Osteoblast (primary cell): Measurements from ENCODE around the gene NEK9. TPM values are rescaled to one million over a fixed set of nuclear protein-coding genes. Genes with fewer than 3 reads are reported as not detected.

Experiments used
- DNase-seq: peaks from one replicate; pipeline ENCODE4 v3.0.0; 2011; ENCODE audit warnings: low spot score, mixed read lengths; ENCODE audit not compliant: insufficient read length; ENCODE audit errors: missing footprints
- H2AFZ ChIP-seq: 2 replicates; pipeline ENCODE4 v1.6.0; 2011; ENCODE audit warnings: mild to moderate bottlenecking, low read length
- H3K27ac ChIP-seq: 2 replicates; pipeline ENCODE4 v1.5.1; 2011; ENCODE audit warnings: mild to moderate bottlenecking, low read depth, low read length, moderate library complexity
- H3K27me3 ChIP-seq: 2 replicates; pipeline ENCODE4 v1.6.0; 2012; ENCODE audit warnings: mild to moderate bottlenecking, control low read depth, inconsistent platforms, low read length, moderate library complexity; ENCODE audit not compliant: insufficient read depth
- H3K36me3 ChIP-seq: 2 replicates; pipeline ENCODE4 v1.5.1; 2011; ENCODE audit warnings: mild to moderate bottlenecking, low read length, control low read depth, moderate library complexity; ENCODE audit not compliant: insufficient read depth
- H3K4me1 ChIP-seq: 2 replicates; pipeline ENCODE4 v1.5.1; 2011; ENCODE audit warnings: mild to moderate bottlenecking, low read length, control low read depth, moderate library complexity; ENCODE audit not compliant: insufficient read depth
- H3K4me2 ChIP-seq: 2 replicates; pipeline ENCODE4 v1.6.0; 2011; ENCODE audit warnings: mild to moderate bottlenecking, low read length; ENCODE audit not compliant: insufficient read depth
- H3K4me3 ChIP-seq: fragments of 200-600 bp; sonication (generic); 3 replicates; pipeline ENCODE4 v1.5.1; 2012; ENCODE audit warnings: mild to moderate bottlenecking, low read length, inconsistent platforms; ENCODE audit not compliant: insufficient read depth
- H3K79me2 ChIP-seq: 2 replicates; pipeline ENCODE4 v1.6.0; 2012; ENCODE audit warnings: mild to moderate bottlenecking, low read length, control low read depth, inconsistent platforms; ENCODE audit not compliant: insufficient read depth
- H3K9me3 ChIP-seq: 2 replicates; pipeline ENCODE4 v1.5.1; 2011; ENCODE audit warnings: low read depth, low read length, control low read depth
- H4K20me1 ChIP-seq: 2 replicates; pipeline ENCODE4 v1.6.0; 2012; ENCODE audit warnings: mild to moderate bottlenecking, low read length, control low read depth; ENCODE audit not compliant: insufficient read depth
- CTCF ChIP-seq: IDR thresholded peaks from 2 replicates; pipeline ENCODE4 v1.5.1; 2011; ENCODE audit warnings: mild to moderate bottlenecking, low read depth, low read length, moderate library complexity; ENCODE audit errors: extremely low read depth
- total RNA-seq: library from RNA; depleted of rRNA; stranded (reverse); fragments of >200 nt; gene quantifications from 2 replicates; pipeline ENCODE4 v1.2.3, GENCODE V29; 2012

The NEK9 gene
- total RNA-seq, 1 donor = 42.7 TPM

GRCh38 chr14:75164809-75165208 lies 38.0 kb upstream of the NEK9 start:
- Histone ChIP-seq H4K20me1 (peaks cover 60% of the 10 kb centered on the region), H3K4me2 (no peak overlapping the region), H3K4me1 (peaks cover 6% of the 10 kb centered on the region), H3K79me2 (peaks cover 97% of the 10 kb centered on the region), H3K27me3 (no peaks in the 10 kb centered on the region), H3K36me3 (no peaks in the 10 kb centered on the region), H3K4me3 (no peak overlapping the region), H3K27ac (no peak overlapping the region), H2AFZ (no peak overlapping the region), H3K9me3 (no peaks in the 10 kb centered on the region)
- TF ChIP-seq CTCF = no peak
- DNase-seq = no peak

GRCh38 chr14:75163677-75164076 lies 36.8 kb upstream of the NEK9 start:
- H3K4me1 ChIP-seq = peaks cover 6% of the 10 kb centered on the region
- H2AFZ ChIP-seq = no peak overlapping the region
- H3K36me3 ChIP-seq = no peaks in the 10 kb centered on the region
- no peak for DNase-seq
- H3K27ac ChIP-seq = no peak overlapping the region
- H3K27me3 ChIP-seq = no peaks in the 10 kb centered on the region
- H4K20me1 ChIP-seq = peaks cover 56% of the 10 kb centered on the region
- H3K79me2 ChIP-seq = peaks cover 96% of the 10 kb centered on the region
- no peaks in the 10 kb centered on the region for H3K9me3 ChIP-seq
- no peak overlapping the region for H3K4me3 ChIP-seq
- no peak for TF ChIP-seq CTCF
- no peak overlapping the region for H3K4me2 ChIP-seq

GRCh38 chr14:75162631-75163030 lies 35.8 kb upstream of the NEK9 start:
- Histone ChIP-seq H3K27me3 (no peaks in the 10 kb centered on the region), H3K4me2 (no peak overlapping the region), H2AFZ (no peak overlapping the region), H3K27ac (no peak overlapping the region), H3K9me3 (no peaks in the 10 kb centered on the region), H4K20me1 (peaks cover 49% of the 10 kb centered on the region), H3K36me3 (no peaks in the 10 kb centered on the region), H3K4me1 (peaks cover 6% of the 10 kb centered on the region), H3K4me3 (no peak overlapping the region), H3K79me2 (peaks cover 94% of the 10 kb centered on the region)
- DNase-seq = no peak
- no peak for TF ChIP-seq CTCF

- H3K4me1 ChIP-seq = no peaks in the 10 kb centered on the region
- DNase-seq = no peak
These were observed 32.2 kb upstream of the NEK9 start for GRCh38 chr14:75158843-75159614.

More at GRCh38 chr14:75158843-75159614, 32.2 kb upstream of the NEK9 start:
- Histone ChIP-seq H3K79me2 (peaks cover 88% of the 10 kb centered on the region), H2AFZ (no peak overlapping the region), H3K27me3 (no peaks in the 10 kb centered on the region), H3K27ac (no peak overlapping the region), H3K4me3 (no peak overlapping the region), H3K36me3 (no peaks in the 10 kb centered on the region), H3K9me3 (no peaks in the 10 kb centered on the region), H3K4me2 (no peak overlapping the region), H4K20me1 (peaks cover 42% of the 10 kb centered on the region)
- no peak for TF ChIP-seq CTCF
